Measurements from ENCODE around the gene AK9. TPM values are rescaled to one million over a fixed set of nuclear protein-coding genes. Genes with fewer than 3 reads are reported as not detected.
"Not testable (repeated sequence)": the region's sequence is repeated elsewhere in the genome, so short reads cannot be mapped to it uniquely, and the experiment has no call there.

The AK9 gene
- polyA plus RNA-seq, 1 donor from 2014 or later: 8.2 TPM

DNA sequence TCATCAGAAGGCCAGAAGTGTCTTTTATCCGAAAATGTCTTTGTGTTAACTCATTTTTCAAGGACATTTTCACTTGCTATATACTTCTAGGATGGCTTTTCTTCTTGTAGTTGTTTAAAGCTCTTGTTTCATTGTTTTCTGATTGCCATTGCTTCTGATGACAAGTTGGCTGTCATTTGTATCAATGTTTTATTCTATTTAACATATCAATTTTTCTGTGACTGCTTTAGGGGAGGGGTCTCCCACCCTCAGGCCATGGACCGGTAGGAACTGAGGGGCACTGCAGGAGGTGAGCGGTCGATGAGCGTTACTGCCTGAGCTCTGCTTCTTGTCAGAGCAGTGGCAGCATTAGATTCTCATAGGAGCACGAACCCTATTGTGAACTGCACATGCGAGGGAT lies 65.8 kb downstream of the AK9 start:
- Mint-ChIP-seq H3K4me3 (no peak overlapping the region), H3K27me3 (no peaks in the 10 kb centered on the region), H3K27ac (no peak overlapping the region), H3K4me1 (no peaks in the 10 kb centered on the region), H3K9me3 (peaks cover 1 to 14% (median 2%) of the 10 kb centered on the region in 3 donors), H3K36me3 (no peaks in the 10 kb centered on the region)

DNA sequence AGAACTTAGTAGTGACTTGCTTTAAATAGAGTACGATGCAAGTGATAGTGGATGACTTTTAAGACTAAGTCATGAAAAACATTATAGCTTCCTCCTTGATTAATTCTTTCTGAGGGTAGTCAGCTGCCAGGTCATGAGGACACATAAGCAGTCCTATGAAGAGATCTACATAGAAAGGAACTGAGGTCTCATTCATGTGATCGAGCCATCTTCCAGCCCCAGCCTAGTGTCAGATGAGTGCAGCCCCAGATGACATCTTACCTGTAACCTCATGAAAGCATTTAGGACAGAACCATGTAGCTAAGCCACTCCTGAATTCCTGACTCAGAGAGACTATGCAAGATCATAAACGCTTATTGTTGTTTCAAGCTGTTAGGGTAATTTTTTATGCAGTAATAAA lies 67.7 kb downstream of the AK9 start:
- peaks cover 1 to 14% (median 2%) of the 10 kb centered on the region in 3 donors for H3K9me3 Mint-ChIP-seq
- H3K27ac Mint-ChIP-seq: no peak overlapping the region
- no peaks in the 10 kb centered on the region for H3K27me3 Mint-ChIP-seq
- H3K36me3 Mint-ChIP-seq: peaks cover 1% of the 10 kb centered on the region
- H3K4me1 Mint-ChIP-seq: no peaks in the 10 kb centered on the region
- H3K4me3 Mint-ChIP-seq: no peak overlapping the region

DNA sequence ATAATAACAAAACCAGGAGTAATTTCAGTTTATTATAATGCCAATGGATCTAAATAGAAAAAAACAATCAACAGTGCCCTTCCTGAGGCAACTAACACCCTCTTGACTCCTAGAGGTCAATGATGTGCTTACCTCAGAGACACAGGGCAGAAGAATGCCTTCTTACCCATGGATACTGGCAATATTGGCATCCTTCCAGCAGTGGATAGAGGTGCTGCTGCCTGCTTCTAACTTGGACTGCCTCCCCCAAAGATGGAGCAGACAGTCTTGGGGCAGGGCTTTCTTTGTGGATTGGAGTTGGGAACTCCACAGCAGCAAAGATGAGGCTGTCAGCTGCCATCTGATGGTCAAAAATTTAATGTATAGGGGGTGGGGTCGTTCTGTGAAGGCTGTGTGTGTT lies 78.7 kb downstream of the AK9 start:
- no peak overlapping the region for H3K27ac Mint-ChIP-seq
- H3K4me3 Mint-ChIP-seq: no peak overlapping the region
- H3K27me3 Mint-ChIP-seq: no peaks in the 10 kb centered on the region
- H3K4me1 Mint-ChIP-seq: peaks cover 0 to 1% (median 0%) of the 10 kb centered on the region in 3 donors
- peaks cover 15% of the 10 kb centered on the region for H3K36me3 Mint-ChIP-seq
- peaks cover 0 to 4% (median 2%) of the 10 kb centered on the region in 3 donors for H3K9me3 Mint-ChIP-seq

DNA sequence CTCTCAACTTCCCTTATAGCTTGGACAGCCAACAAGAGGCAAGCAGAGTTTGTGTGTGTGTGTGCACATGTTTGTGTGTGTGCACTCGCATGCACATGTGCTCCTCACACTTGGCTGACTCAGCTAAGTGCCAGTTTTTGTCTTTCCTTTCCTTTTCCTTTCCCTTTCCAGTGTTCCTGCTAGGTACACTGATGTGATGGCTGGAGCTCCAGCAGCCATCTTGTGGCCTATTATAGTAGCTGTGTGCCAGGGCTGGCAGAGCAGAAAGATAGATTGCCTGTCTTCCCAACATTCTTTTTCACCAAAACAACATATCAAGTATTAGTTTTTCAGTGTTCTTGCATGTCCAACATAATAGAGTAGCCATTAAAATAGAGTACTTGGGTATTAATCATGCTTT lies 79.5 kb downstream of the AK9 start:
- peaks cover 15% of the 10 kb centered on the region for H3K36me3 Mint-ChIP-seq
- peaks cover 0 to 4% (median 2%) of the 10 kb centered on the region in 3 donors for H3K9me3 Mint-ChIP-seq
- no peak overlapping the region for H3K4me3 Mint-ChIP-seq
- H3K27ac Mint-ChIP-seq: no peak overlapping the region
- H3K27me3 Mint-ChIP-seq: no peaks in the 10 kb centered on the region
- peaks cover 0 to 1% (median 0%) of the 10 kb centered on the region in 3 donors for H3K4me1 Mint-ChIP-seq

DNA sequence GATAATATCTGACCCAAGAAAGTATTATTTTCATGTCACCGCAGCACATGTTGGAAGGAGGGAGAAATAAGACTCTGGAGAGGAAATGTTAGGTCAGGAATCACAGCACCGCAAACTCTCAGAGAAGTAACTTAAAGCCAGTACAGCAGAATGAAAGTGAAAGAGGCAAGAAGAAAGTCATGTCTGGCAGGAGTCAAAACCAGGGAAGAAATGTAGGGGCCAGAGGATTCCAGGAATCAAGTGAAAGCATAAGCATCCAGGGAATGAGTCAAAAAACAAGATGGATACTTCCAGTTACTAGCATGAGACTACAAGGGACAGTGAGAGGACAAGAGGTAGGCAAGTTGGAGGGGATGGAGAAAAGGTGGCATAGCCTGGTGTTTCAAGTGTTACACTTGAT lies 80.4 kb downstream of the AK9 start:
- Mint-ChIP-seq H3K4me1 (peaks cover 0 to 1% (median 0%) of the 10 kb centered on the region in 3 donors), H3K27ac (peak overlapping the region in 1 of 3 donors; percentile 36), H3K4me3 (peak overlapping the region in 1 of 4 donors; percentile 35), H3K27me3 (no peaks in the 10 kb centered on the region), H3K9me3 (peaks cover 0 to 4% (median 2%) of the 10 kb centered on the region in 3 donors), H3K36me3 (peaks cover 19% of the 10 kb centered on the region)

DNA sequence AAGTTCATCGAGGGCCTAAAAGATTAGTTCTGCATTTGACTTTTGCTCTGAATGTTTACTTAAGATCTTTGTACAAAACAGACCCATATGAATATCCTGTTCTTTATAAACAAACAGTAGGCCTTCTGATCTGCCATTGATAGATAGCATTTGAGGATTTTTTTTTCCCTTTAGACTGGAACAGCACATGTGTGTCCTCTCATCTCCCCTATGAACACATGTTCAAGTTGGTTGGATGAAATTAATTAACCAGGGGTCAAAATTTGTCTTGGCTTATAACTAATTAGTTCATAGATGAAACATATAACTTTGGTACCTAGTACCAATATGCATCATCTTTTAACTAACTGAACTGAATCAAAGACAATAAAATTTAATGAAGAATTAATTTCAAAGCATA lies 81.3 kb downstream of the AK9 start:
- Mint-ChIP-seq H3K9me3 (peaks cover 0 to 4% (median 2%) of the 10 kb centered on the region in 3 donors), H3K36me3 (peaks cover 21% of the 10 kb centered on the region), H3K4me3 (no peak overlapping the region), H3K27ac (no peak overlapping the region), H3K27me3 (no peaks in the 10 kb centered on the region), H3K4me1 (peaks cover 0 to 1% (median 0%) of the 10 kb centered on the region in 3 donors)

DNA sequence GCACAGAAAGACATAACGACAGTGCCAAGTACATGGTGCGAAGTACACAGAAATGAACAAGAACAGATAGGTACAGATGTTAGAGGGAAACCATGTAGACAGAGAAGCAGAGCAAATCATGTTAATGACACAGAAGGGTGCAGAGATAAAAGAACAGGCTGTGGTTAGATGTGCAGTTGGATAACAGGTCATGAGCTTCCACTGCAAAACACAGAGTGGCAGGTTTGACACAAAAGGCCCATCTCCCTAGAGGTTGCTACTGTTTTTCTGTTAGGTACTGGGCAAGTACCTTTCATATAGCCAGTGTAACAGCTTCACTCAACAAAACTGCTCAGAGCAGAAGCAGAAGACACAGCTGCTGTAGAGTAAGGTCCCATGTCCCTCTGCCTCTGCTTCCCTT lies 84.6 kb downstream of the AK9 start:
- H3K27me3 Mint-ChIP-seq: no peaks in the 10 kb centered on the region
- H3K27ac Mint-ChIP-seq: no peak overlapping the region
- peaks cover 16% of the 10 kb centered on the region for H3K36me3 Mint-ChIP-seq
- peaks cover 2 to 7% (median 3%) of the 10 kb centered on the region in 3 donors for H3K9me3 Mint-ChIP-seq
- peaks cover 0 to 1% (median 0%) of the 10 kb centered on the region in 3 donors for H3K4me1 Mint-ChIP-seq
- no peak overlapping the region for H3K4me3 Mint-ChIP-seq

DNA sequence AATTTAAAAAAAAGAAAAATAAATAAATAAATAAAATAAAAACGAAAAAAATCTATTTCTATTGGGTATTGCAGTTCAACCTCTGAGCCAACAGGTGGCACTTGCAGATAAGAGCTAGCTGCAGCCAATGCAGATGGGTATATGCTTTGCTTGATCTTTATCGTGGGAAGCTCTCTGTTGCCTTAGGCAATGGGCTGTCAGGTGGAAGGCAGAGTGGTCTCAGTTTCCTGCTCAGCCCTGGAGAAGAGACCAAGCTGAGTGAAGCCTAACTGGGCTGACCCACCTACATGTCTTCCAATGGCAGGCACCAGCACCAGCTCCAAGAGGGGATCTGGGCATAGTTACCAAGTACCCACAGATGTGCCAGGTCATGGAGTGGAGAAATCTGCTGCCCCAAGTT lies 95.0 kb downstream of the AK9 start:
- Mint-ChIP-seq H3K9me3 (peaks cover 8 to 18% (median 10%) of the 10 kb centered on the region in 3 donors), H3K4me3 (no peak overlapping the region), H3K4me1 (no peaks in the 10 kb centered on the region), H3K27me3 (peaks cover 1% of the 10 kb centered on the region), H3K27ac (no peak overlapping the region), H3K36me3 (peaks cover 3% of the 10 kb centered on the region)

DNA sequence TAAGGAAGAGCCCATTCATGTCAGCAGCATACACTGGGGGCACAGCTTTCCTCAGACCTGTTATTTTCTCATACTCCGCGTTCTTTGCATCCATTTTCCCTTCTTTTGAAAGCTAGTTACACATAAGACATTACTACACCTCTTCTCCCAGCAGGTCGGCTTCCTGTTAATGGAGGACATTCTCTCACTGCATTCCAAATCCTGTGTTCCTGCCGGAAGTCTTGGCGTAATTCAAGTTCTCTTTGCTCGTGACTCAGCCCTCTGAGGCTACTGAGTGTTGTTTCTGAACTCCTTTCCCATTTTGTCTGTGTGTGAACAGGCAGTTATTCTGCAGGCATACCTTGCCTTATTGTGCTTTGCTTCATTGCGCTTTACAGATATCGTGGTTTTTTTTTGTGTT lies 110.5 kb downstream of the AK9 start:
- Mint-ChIP-seq H3K27ac (no peak overlapping the region), H3K36me3 (peaks cover 13% of the 10 kb centered on the region), H3K4me3 (no peak overlapping the region), H3K27me3 (no peaks in the 10 kb centered on the region), H3K9me3 (peaks cover 2 to 7% (median 7%) of the 10 kb centered on the region in 3 donors), H3K4me1 (no peaks in the 10 kb centered on the region)

DNA sequence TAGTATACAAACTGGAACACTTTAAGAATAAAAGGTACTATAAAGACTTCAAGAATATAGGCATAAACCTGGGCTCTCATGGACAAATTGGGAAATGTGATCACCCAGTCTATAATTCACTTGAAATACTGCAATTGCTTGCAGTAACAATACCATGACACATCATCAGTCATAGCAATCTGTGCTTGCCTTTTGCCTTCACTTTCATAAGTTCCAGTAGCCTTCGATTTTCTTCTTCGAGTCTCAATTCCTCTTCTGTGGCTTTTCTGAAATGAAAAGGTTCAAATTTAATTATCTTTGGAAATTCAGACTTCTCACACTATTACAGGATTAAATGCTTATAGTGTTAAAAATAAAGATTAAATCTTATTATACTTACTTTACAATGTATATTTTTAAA lies 111.6 kb downstream of the AK9 start:
- no peak overlapping the region for H3K4me3 Mint-ChIP-seq
- peaks cover 13% of the 10 kb centered on the region for H3K36me3 Mint-ChIP-seq
- H3K27me3 Mint-ChIP-seq: no peaks in the 10 kb centered on the region
- peaks cover 2 to 7% (median 7%) of the 10 kb centered on the region in 3 donors for H3K9me3 Mint-ChIP-seq
- no peaks in the 10 kb centered on the region for H3K4me1 Mint-ChIP-seq
- no peak overlapping the region for H3K27ac Mint-ChIP-seq

DNA sequence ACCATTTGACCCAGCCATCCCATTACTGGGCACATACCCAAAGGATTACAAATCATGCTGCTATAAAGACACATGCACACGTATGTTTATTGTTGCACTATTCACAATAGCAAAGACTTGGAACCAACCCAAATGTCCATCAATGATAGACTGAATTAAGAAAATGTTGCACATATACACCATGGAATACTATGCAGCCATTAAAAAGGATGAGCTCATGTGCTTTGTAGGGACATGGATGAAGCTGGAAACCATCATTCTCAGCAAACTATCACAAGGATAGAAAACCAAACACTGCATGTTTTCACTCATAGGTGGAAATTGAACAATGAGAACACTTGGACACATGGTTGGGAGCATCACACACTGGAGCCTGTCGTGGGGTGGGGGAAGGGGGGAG lies 121.1 kb downstream of the AK9 start:
- not testable (repeated sequence) for H3K4me1 Mint-ChIP-seq, H3K9me3 Mint-ChIP-seq, H3K27me3 Mint-ChIP-seq, H3K27ac Mint-ChIP-seq, H3K4me3 Mint-ChIP-seq
- H3K36me3 Mint-ChIP-seq: peaks cover 32% of the 10 kb centered on the region

DNA sequence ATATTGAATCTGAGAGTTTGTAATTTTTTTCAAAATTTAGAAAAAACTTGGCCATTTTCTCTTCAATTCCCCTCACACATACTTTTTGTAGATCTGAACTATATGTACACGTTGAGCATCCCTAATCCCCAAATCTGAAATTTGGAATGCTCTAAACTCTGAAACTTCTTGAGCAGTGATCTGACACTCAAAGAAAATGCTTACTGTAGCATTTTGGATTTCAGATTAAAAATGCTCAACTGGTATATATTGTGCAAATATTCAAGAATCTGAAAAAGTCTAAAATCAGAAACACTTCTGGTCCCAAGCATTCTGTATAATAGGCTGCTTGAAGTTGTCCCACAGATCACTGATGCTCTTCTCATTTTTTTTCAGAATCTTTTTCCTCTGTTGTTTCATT lies 129.2 kb downstream of the AK9 start:
- Mint-ChIP-seq H3K4me1 (peaks cover 0 to 2% (median 0%) of the 10 kb centered on the region in 3 donors), H3K36me3 (peaks cover 24% of the 10 kb centered on the region)

DNA sequence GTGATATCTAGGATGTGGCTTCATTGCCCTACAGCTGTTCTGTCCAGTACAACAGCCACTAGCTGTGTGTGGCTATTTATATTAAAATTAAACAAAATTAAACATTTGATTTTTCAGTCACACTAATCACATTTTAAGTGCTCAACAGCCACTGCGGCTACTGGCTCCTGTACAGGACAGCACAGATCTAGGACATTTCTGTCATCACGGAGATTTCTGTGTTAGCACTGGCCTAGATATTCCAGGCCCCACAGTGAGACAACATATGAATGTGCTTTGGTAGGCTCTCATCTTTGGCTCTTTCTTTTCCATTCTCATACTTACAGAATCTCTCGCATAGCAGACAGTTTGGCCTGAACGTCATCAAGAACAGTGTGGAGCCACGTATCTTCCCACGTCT lies 159.6 kb downstream of the AK9 start:
- H3K4me1 Mint-ChIP-seq: peaks cover 0 to 3% (median 1%) of the 10 kb centered on the region in 3 donors

More for the DNA sequence above, 129.2 kb downstream of the AK9 start:
- Mint-ChIP-seq H3K4me3 (no peak overlapping the region), H3K9me3 (peaks cover 3 to 11% (median 4%) of the 10 kb centered on the region in 3 donors), H3K27ac (no peak overlapping the region), H3K27me3 (no peaks in the 10 kb centered on the region)

DNA sequence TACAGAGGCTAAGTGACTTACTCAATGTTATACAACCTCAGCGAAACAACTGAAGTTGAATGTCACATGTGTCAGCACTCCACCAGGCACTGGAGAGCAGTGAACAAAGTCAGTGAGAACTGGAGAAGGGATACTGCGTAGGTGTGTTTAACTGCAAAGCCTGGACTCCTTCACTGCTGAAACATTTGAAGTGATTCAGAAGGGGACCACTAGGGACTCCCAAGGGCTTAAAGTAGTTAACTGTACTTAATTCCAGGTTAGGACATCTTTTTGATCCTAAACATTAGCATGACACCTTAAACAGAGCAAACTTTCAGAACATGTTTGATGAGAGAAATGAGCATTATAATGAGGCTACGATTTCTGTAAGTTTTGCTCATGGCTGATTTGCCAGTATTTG lies 163.0 kb downstream of the AK9 start:
- no peak overlapping the region for H3K4me3 Mint-ChIP-seq
- peaks cover 0 to 3% (median 0%) of the 10 kb centered on the region in 3 donors for H3K9me3 Mint-ChIP-seq
- peaks cover 0 to 3% (median 1%) of the 10 kb centered on the region in 3 donors for H3K4me1 Mint-ChIP-seq
- peaks cover 5% of the 10 kb centered on the region for H3K36me3 Mint-ChIP-seq
- no peaks in the 10 kb centered on the region for H3K27me3 Mint-ChIP-seq
- H3K27ac Mint-ChIP-seq: no peak overlapping the region

More for the DNA sequence above, 159.6 kb downstream of the AK9 start:
- H3K36me3 Mint-ChIP-seq: peaks cover 2% of the 10 kb centered on the region
- H3K27ac Mint-ChIP-seq: peak overlapping the region in 1 of 3 donors; percentile 47
- peaks cover 0 to 4% (median 4%) of the 10 kb centered on the region in 3 donors for H3K9me3 Mint-ChIP-seq
- H3K4me3 Mint-ChIP-seq: no peak overlapping the region
- no peaks in the 10 kb centered on the region for H3K27me3 Mint-ChIP-seq

DNA sequence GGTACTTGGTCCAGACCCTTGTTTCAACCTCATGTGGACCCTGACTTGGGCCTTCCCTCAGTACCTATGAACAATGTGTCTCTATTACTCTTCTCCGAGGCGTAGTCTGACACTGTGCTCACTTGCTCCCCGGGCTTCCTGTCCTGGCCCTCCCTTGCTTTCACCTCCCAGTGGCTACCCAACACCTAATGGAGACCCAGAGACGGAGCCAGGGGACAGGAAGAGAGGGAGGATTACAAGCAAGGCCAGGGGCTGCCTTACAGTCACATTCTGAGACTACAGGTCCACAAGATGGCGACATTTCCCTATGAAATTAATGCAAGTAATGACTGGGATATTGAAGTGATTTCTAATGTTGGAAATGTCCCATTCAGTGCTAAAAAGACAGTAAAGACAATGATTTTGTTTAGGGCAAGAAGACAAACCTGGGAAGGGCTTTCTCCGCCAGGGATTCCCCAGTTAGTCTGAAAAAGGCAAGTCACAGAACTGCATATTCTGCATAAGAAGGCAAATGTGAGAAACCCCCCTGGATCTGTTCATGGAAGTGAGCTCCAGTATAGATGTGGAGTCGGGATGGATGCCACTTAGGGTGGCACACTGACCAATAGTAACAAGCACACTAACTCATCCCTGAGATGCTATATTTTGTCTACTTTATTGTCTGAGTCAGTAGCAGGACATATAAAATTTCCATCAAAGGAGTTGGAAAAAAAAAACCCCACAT lies 163.9 kb downstream of the AK9 start:
- Mint-ChIP-seq H3K9me3 (peaks cover 0 to 3% (median 0%) of the 10 kb centered on the region in 3 donors), H3K27ac (peak overlapping the region in 1 of 3 donors; percentile 43), H3K27me3 (no peaks in the 10 kb centered on the region), H3K4me1 (peaks cover 0 to 3% (median 1%) of the 10 kb centered on the region in 3 donors), H3K36me3 (peaks cover 5% of the 10 kb centered on the region), H3K4me3 (peak overlapping the region in 2 of 4 donors; percentile 12 to 29)

DNA sequence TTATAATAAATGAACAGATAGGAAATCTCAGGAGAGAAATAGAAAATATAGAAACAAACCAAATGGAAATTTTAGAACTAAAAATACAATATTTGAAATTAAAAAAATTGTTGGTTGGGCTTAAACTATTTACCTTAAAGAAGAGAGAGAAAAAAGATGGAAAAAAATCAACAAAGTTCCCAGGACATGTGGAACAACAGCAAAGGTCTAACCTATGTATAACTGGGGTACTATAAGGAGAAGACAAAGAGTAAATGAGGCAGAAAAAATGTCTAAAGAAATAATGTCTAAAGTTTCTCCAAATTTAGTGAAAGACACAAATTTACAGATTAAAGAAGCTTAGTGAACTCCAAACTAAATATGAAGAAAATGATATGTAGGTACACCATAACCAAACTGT lies 166.9 kb downstream of the AK9 start:
- Mint-ChIP-seq H3K36me3 (peaks cover 7% of the 10 kb centered on the region), H3K9me3 (peaks cover 0 to 3% (median 1%) of the 10 kb centered on the region in 3 donors), H3K4me3 (no peak overlapping the region), H3K27ac (no peak overlapping the region), H3K27me3 (no peaks in the 10 kb centered on the region), H3K4me1 (peaks cover 0 to 5% (median 1%) of the 10 kb centered on the region in 3 donors)

Data from IgD-negative memory B cell (primary cell).